SK-N-MC (cell line): Measurements from ENCODE around the gene ATP6V0C.

ENCODE experiments used
- DNase-seq: peaks from one replicate; pipeline ENCODE4 v3.0.0-alpha.2; 2011; ENCODE audit warnings: low read depth, low spot score
- H3K27ac ChIP-seq: fragments of 200-600 bp; sonication (generic); 2 replicates; pipeline ENCODE4 v1.5.1; 2016; ENCODE audit warnings: mixed run types
- H3K36me3 ChIP-seq: fragments of 200-600 bp; sonication (generic); 2 replicates; pipeline ENCODE4 v1.6.1; 2017; ENCODE audit warnings: antibody characterized with exemption, low read length, mixed read lengths; ENCODE audit not compliant: insufficient read depth
- H3K4me3 ChIP-seq: fragments of 200-600 bp; sonication (generic); 2 replicates; pipeline ENCODE4 v1.5.1; 2016
- H3K9ac ChIP-seq: fragments of 200-600 bp; sonication (generic); 2 replicates; pipeline ENCODE4 v1.8.0; 2017; ENCODE audit warnings: mixed run types, mixed read lengths; ENCODE audit not compliant: insufficient read length
- H3K9me3 ChIP-seq: fragments of 200-600 bp; sonication (generic); 2 replicates; pipeline ENCODE4 v1.6.1; 2017; ENCODE audit warnings: low read depth, mild to moderate bottlenecking, antibody characterized with exemption, low read length, moderate library complexity, mixed read lengths
- EZH2 ChIP-seq: fragments of 200-600 bp; sonication (generic); IDR thresholded peaks from one replicate; pipeline ENCODE4 v1.6.1; 2017; ENCODE audit warnings: antibody characterized with exemption
- FOXP2 ChIP-seq: optimal IDR thresholded peaks from 2 replicates; pipeline ENCODE3; 2011; ENCODE audit warnings: mild to moderate bottlenecking, moderate library complexity; ENCODE audit not compliant: insufficient read depth; ENCODE audit errors: extremely low read length, control extremely low read depth
- POLR2AphosphoS5 ChIP-seq: IDR thresholded peaks from 2 replicates; pipeline ENCODE4 v1.6.1; 2012; ENCODE audit warnings: mild to moderate bottlenecking, low read depth, low read length, borderline replicate concordance

ATP6V0C gene

DNA sequence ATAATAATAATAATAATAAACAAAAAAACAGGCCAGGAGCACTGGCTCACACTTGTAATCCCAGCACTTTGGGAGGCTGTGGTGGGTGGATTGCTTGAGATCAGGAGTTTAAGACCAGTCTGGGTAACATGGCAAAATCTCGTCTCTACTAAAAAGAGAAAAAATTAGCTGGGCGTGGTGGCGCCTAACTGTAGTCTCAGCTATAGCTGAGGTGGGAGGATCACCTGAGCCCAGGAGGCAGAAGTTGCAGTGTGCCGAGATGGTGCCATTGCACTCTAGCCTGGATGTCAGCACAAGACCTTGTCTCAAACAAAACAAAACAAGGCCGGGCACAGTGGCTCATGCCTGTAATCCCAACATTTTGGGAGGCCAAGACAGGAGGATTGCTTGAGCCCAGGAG lies 18.7 kb upstream of the ATP6V0C start:
- H3K27ac ChIP-seq, result no peak overlapping the region
- TF ChIP-seq EZH2, result no peak
- TF ChIP-seq FOXP2, result no peak
- TF ChIP-seq POLR2AphosphoS5, result no peak

DNA sequence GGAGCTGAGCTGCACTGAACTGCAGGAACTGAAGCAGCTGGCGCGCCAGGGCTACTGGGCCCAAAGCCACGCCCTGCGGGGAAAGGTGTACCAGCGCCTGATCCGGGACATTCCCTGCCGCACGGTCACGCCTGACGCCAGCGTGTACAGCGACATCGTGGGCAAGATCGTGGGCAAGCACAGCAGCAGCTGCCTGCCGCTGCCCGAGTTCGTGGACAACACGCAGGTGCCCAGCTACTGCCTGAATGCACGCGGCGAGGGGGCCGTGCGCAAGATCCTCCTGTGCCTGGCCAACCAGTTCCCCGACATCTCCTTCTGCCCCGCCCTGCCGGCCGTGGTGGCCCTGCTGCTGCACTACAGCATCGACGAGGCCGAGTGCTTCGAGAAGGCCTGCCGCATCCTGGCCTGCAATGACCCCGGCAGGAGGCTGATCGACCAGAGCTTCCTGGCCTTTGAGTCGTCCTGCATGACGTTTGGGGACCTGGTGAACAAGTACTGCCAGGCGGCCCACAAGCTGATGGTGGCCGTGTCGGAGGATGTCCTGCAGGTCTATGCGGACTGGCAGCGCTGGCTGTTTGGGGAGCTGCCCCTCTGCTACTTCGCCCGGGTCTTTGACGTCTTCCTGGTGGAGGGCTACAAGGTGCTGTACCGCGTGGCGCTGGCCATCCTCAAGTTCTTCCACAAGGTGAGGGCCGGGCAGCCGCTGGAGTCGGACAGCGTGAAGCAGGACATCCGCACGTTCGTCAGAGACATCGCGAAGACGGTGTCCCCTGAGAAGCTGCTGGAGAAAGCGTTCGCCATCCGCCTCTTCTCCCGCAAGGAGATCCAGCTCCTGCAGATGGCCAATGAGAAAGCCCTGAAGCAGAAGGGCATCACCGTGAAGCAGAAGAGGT lies 17.3 kb upstream of the ATP6V0C start:
- no peak overlapping the region for H3K27ac ChIP-seq

More for the DNA sequence above, 18.7 kb upstream of the ATP6V0C start:
- Histone ChIP-seq H3K9ac (no peak overlapping the region), H3K36me3 (peaks cover 5% of the 10 kb centered on the region; the same call in 1 of the 2 replicates), H3K9me3 (no peaks in the 10 kb centered on the region), H3K4me3 (no peak overlapping the region)
- no peak for DNase-seq

DNA sequence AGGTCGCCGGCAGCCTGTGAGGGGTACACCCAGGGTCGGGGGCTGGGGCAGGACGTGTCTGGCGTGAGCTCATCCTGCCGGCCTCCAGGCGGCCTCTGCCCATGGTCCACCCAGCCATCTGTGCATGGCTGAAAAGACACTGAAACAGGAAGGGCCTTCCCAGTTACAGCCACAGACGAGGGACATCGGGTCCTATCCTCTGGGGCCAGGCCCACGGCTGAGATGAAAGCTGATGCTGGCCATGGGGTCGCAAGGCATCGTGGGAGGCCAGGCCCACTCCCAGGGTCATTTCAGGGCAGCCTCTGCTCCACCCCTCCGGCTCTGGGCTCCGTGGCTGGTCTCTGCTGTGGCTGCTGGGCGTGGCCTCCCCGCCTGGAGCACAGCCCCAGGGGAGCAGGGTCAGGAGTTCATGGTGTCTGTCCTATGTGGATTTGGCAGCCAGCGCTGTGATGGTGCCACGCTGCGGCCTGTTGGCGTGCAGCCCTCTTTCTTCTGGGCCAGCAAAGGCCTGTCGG lies 16.6 kb upstream of the ATP6V0C start:
- Histone ChIP-seq H3K4me3 (no peak overlapping the region), H3K27ac (no peak overlapping the region), H3K36me3 (peaks cover 5% of the 10 kb centered on the region; the same call in 1 of the 2 replicates), H3K9ac (no peak overlapping the region), H3K9me3 (no peaks in the 10 kb centered on the region)
- no peak for DNase-seq
- TF ChIP-seq FOXP2, result no peak
- no peak for TF ChIP-seq POLR2AphosphoS5
- TF ChIP-seq EZH2, result no peak

More for the DNA sequence above, 17.3 kb upstream of the ATP6V0C start:
- Histone ChIP-seq H3K9ac (no peak overlapping the region), H3K36me3 (peaks cover 5% of the 10 kb centered on the region; the same call in 1 of the 2 replicates), H3K9me3 (no peaks in the 10 kb centered on the region), H3K4me3 (no peak overlapping the region)
- TF ChIP-seq EZH2 (no peak), POLR2AphosphoS5 (no peak), FOXP2 (no peak)
- no peak for DNase-seq

DNA sequence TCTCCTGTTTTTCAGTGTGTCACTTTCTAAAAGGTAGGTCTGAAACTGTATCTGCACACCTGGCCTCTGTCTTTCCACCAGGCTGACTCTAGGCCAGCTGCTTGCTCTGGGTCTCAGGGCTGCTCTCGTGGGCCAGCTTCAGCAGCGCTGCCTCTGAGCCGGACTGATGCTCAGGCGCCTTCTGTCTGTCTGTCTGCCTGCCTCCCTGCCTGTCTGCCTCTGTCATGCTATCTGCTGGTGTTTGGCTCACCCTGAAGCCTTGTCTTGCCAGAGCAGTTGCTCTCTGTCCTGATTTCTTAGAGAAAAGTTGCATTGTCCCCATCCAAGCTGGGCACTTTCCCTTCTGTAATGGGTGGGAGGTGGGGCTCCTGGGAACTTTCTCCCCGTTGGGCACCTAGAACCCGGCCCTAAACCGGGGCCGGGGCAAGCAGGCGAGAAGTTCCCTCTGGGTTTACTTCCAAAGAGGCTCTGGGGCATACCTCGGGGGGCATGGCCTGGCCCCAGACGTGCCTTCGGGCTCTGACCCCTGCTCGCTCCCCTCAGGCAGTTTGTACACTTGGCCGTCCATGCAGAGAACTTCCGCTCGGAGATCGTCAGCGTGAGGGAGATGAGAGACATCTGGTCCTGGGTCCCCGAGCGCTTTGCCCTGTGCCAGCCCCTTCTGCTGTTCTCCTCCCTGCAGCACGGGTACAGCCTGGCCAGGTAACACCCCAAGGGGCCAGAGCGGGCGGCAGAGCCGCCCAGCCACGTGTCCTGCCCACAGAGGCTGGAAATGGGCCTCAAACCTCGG lies 15.9 kb upstream of the ATP6V0C start:
- Histone ChIP-seq H3K9ac (no peak overlapping the region), H3K9me3 (no peaks in the 10 kb centered on the region), H3K27ac (no peak overlapping the region), H3K4me3 (no peak overlapping the region), H3K36me3 (peaks cover 5% of the 10 kb centered on the region; the same call in 1 of the 2 replicates)
- TF ChIP-seq FOXP2, result no peak
- TF ChIP-seq POLR2AphosphoS5, result no peak
- no peak for TF ChIP-seq EZH2
- no peak for DNase-seq

DNA sequence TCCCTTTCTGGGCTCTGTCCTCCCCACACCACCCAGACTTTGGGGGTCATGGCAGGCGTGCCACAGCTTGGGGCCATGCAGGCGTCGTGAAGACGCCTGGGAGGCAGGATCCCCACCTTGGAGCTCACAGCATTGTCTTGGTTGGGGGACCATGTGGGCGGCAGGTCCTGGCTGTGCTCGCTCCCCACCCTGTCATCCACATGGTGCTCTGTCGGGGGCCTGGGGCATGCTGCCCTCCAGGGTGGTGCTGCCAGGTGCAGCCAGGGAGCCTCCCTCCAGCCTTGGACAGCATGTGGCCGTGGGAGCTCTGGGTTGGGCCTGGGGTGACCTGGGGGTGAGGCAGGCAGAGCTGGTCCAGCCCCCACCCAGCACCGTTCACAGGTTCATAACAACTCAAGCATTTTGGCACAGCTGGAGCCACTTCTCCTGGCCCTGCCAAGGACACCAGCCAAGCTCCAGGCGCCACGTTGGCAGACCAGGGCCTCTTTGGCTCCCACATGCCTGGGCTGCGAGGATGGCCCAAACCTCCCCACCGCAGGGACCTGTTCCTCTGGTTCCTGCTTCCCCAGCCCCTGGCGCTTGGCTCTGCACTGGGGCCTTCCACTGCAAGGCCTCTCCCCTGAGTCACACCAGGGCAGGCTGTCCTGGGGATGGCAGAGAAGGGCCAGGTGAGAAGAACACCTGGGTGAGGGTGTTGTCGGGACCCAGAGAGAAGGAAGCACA lies 15.1 kb upstream of the ATP6V0C start:
- TF ChIP-seq POLR2AphosphoS5 (no peak), EZH2 (no peak), FOXP2 (no peak)
- Histone ChIP-seq H3K9ac (no peak overlapping the region), H3K9me3 (no peaks in the 10 kb centered on the region), H3K4me3 (no peak overlapping the region), H3K36me3 (peaks cover 5% of the 10 kb centered on the region; the same call in 1 of the 2 replicates), H3K27ac (no peak overlapping the region)
- no peak for DNase-seq

DNA sequence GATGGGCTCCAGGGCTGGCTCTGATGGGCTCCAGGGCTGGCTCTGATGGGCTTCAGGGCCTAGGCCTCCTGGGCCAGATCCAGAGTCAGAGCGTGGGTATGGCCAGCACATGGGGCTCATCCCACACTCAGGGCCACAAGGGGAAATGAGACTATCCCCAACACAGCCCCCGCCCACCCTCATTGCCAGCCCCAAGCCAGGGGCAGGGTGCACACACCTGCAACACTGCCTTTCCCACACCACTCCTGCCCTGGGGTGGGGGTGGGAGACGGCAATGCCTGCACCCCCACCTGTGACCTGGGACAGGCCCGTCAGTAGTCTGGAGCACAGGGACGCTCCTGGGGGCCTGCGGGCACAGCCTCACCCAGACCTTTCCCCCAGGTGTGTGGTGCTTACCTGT lies 14.3 kb upstream of the ATP6V0C start:
- Histone ChIP-seq H3K9me3 (no peaks in the 10 kb centered on the region), H3K4me3 (no peak overlapping the region), H3K36me3 (peaks cover 5% of the 10 kb centered on the region; the same call in 1 of the 2 replicates), H3K9ac (no peak overlapping the region), H3K27ac (no peak overlapping the region)
- DNase-seq, result no peak
- TF ChIP-seq FOXP2, result no peak
- TF ChIP-seq EZH2, result no peak
- TF ChIP-seq POLR2AphosphoS5, result no peak

DNA sequence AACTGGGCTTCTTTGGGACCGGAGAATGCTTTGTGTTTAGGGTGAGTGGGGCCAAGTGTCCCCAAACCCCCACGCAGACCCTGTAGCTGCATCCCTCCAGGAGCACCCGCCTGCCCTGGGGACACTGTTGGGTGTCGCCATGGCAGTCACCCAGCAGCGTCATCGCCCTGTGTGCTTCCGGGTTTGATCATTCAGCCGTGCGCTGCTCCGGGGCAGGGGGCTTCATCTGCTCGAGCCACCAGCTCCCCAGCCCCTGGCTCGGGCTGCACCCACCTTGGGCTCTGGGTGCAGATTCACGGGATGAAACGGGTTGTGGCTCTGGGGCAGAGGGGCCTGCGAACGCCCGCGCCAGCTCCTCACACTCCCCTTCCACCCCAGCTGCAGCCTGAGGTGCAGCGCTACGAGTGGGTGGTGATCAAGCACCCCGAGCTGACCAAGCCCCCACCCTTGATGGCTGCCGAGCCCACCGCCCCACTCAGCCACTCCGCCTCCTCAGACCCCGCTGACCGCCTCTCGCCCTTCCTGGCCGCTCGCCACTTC lies 13.8 kb upstream of the ATP6V0C start:
- Histone ChIP-seq H3K36me3 (peaks cover 5% of the 10 kb centered on the region; the same call in 1 of the 2 replicates), H3K9me3 (no peaks in the 10 kb centered on the region), H3K9ac (no peak overlapping the region), H3K4me3 (no peak overlapping the region), H3K27ac (no peak overlapping the region)
- no peak for TF ChIP-seq FOXP2
- TF ChIP-seq POLR2AphosphoS5, result no peak
- TF ChIP-seq EZH2, result no peak
- no peak for DNase-seq
